GM12878 (cell line): ENCODE data around the gene MALT1.

Experiments used
- BHLHE40 ChIP-seq, 2 experiments: fragments of 450-650 bp in 1 of 2; IDR thresholded peaks; 2 replicates each; pipeline ENCODE4 v1.6.1; 2011 to 2017; ENCODE audit warnings: low read depth in 2 of 2, borderline replicate concordance in 1 of 2, improper control_type of control experiment in 1 of 2, low read length in 1 of 2, mild to moderate bottlenecking in 1 of 2
- CBFB ChIP-seq: IDR thresholded peaks from 2 replicates; pipeline ENCODE4 v1.6.1; 2016; ENCODE audit warnings: antibody characterized with exemption, low read depth
- CTCF ChIP-seq, 3 experiments: IDR thresholded peaks in 2 of 3; conservative IDR thresholded peaks in 1 of 3; 2 replicates each; pipeline ENCODE4 v1.5.1; 2011; ENCODE audit warnings: low read depth in 3 of 3, low read length in 3 of 3, mild to moderate bottlenecking in 3 of 3, control low read depth in 2 of 3, moderate library complexity in 2 of 3, inconsistent platforms in 1 of 3, mixed read lengths in 1 of 3; ENCODE audit not compliant: control insufficient read depth in 2 of 3, insufficient read depth in 1 of 3; ENCODE audit errors: extremely low read depth in 1 of 3
- MAX ChIP-seq: IDR thresholded peaks from 2 replicates; pipeline ENCODE4 v1.6.1; 2012; ENCODE audit warnings: low read depth, low read length, improper control_type of control experiment
- MTA3 ChIP-seq: IDR thresholded peaks from 2 replicates; pipeline ENCODE4 v1.6.1; 2012; ENCODE audit warnings: low read length, inconsistent platforms, borderline replicate concordance
- PML ChIP-seq: IDR thresholded peaks from 2 replicates; pipeline ENCODE4 v1.6.1; 2012; ENCODE audit warnings: low read length, inconsistent platforms
- POLR2A ChIP-seq: IDR thresholded peaks from 2 replicates; pipeline ENCODE4 v1.6.1; 2011; ENCODE audit warnings: low read depth, mild to moderate bottlenecking, low read length
- TBL1XR1 ChIP-seq: IDR thresholded peaks from 2 replicates; pipeline ENCODE4 v1.6.1; 2012; ENCODE audit warnings: low read depth, low read length, improper control_type of control experiment
- ZNF24 ChIP-seq: fragments of 450-650 bp; IDR thresholded peaks from 2 replicates; pipeline ENCODE4 v1.6.1; 2017; ENCODE audit warnings: antibody characterized with exemption, mild to moderate bottlenecking

GRCh38 chr18:58635891-58636290, 35.4 kb upstream of the MALT1 start:
- TF ChIP-seq CTCF (IDR thresholded peaks at IDR 0.05 in 2 of 3, conservative IDR thresholded peaks at IDR 0.05 in 1 of 3; ENCODE audit: control insufficient read depth in 2 of 3, extremely low read depth in 1 of 3, insufficient read depth in 1 of 3, low read depth in 3 of 3, low read length in 3 of 3) (no peak), POLR2A (no peak), MTA3 (no peak), TBL1XR1 (no peak), CBFB (no peak), MAX (no peak), ZNF24 (no peak), PML (no peak), BHLHE40 (IDR thresholded peaks at IDR 0.05; ENCODE audit: borderline replicate concordance in 1 of 2, low read depth in 2 of 2, low read length in 1 of 2) (no peak)
